OCI-LY7 (cell line): ENCODE measurements around the gene NEURL4. TPM values are rescaled to one million over a fixed set of nuclear protein-coding genes. Genes with fewer than 3 reads are reported as not detected.

Experiments used
- BruUV-seq: library from RNA; stranded (reverse); fragments of 400-500 nt; replicated peaks from 2 replicates; lab custom pipeline; 2021; lab: Mats Ljungman, UMichigan
- CTCF ChIA-PET: fragments of 300-600 bp; sonication (Branson Sonifier 250); formaldehyde crosslinking; loops from one replicate; lab custom pipeline; 2022; ENCODE audit warnings: antibody characterized with exemption; ENCODE audit not compliant: unreplicated experiment; lab: Charles Lee
- POLR2A ChIA-PET: fragments of 300-600 bp; sonication (Branson Sonifier 250); formaldehyde crosslinking; loops from one replicate; lab custom pipeline; 2022; ENCODE audit warnings: antibody characterized with exemption; lab: Charles Lee
- DNase-seq: peaks from one replicate; pipeline ENCODE4 v3.0.0-alpha.2; 2015; ENCODE audit warnings: low spot score
- H2AFZ ChIP-seq: fragments of 200-600 bp; sonication (generic), shearing (Covaris generic); 2 replicates; pipeline ENCODE4 v1.6.1; 2014; ENCODE audit warnings: mild to moderate bottlenecking, antibody characterized with exemption, low read length, moderate library complexity
- H3K27ac ChIP-seq: fragments of 200-600 bp; sonication (generic); 2 replicates; pipeline ENCODE4 v1.5.1; 2014; ENCODE audit warnings: mixed run types, low read depth, mild to moderate bottlenecking, moderate library complexity, low read length, inconsistent platforms; ENCODE audit not compliant: poor library complexity, severe bottlenecking
- H3K36me3 ChIP-seq: fragments of 200-600 bp; sonication (generic); 2 replicates; pipeline ENCODE4 v1.6.1; 2014; ENCODE audit warnings: mild to moderate bottlenecking, antibody characterized with exemption, low read length, moderate library complexity, mixed read lengths; ENCODE audit not compliant: insufficient read depth
- H3K4me1 ChIP-seq: fragments of 200-600 bp; sonication (generic); 2 replicates; pipeline ENCODE4 v1.5.1; 2014; ENCODE audit warnings: mild to moderate bottlenecking, low read length; ENCODE audit not compliant: insufficient read depth, poor library complexity, severe bottlenecking
- H3K4me2 ChIP-seq: fragments of 200-600 bp; sonication (generic); 2 replicates; pipeline ENCODE4 v1.6.1; 2014; ENCODE audit warnings: mild to moderate bottlenecking, low read length
- H3K4me3 ChIP-seq: fragments of 200-600 bp; sonication (generic); 2 replicates; pipeline ENCODE4 v1.5.1; 2014; ENCODE audit warnings: mild to moderate bottlenecking, low read depth, low read length; ENCODE audit not compliant: poor library complexity, severe bottlenecking
- H3K79me2 ChIP-seq: fragments of 200-600 bp; sonication (generic); 2 replicates; pipeline ENCODE4 v1.6.1; 2016; ENCODE audit warnings: low read depth, mild to moderate bottlenecking, low read length, moderate library complexity, mixed read lengths; ENCODE audit not compliant: insufficient read depth
- H3K9me2 ChIP-seq: fragments of 200-600 bp; sonication (generic); 2 replicates; pipeline ENCODE4 v1.6.1; 2016; ENCODE audit warnings: mild to moderate bottlenecking, low read length, mixed read lengths; ENCODE audit not compliant: insufficient read depth
- H3K9me3 ChIP-seq: fragments of 200-600 bp; sonication (generic); 2 replicates; pipeline ENCODE4 v1.6.1; 2014; ENCODE audit warnings: mild to moderate bottlenecking, mixed run types, low read length, mixed read lengths
- H4K20me1 ChIP-seq: fragments of 200-600 bp; sonication (generic); 2 replicates; pipeline ENCODE4 v1.6.1; 2014; ENCODE audit warnings: mild to moderate bottlenecking, antibody characterized with exemption, low read length, moderate library complexity, mixed read lengths; ENCODE audit not compliant: insufficient read depth
- EZH2phosphoT487 ChIP-seq: fragments of 200-600 bp; sonication (generic); IDR thresholded peaks from 2 replicates; pipeline ENCODE4 v1.6.1; 2018; ENCODE audit warnings: low read depth, borderline replicate concordance, mild to moderate bottlenecking, mixed run types, antibody characterized with exemption, low read length, moderate library complexity, mixed read lengths
- intact Hi-C: fragments of 100-400 bp; cut with micrococcal nuclease; formaldehyde crosslinking; loops from one replicate; pipeline ENCODE4 v1.10.0; 2022; ENCODE audit not compliant: unreplicated experiment
- total RNA-seq, 2 experiments: library from RNA; depleted of rRNA in 1 of 2; stranded (reverse); fragments of >200 nt in 1 of 2; shearing (Covaris generic) in 1 of 2; gene quantifications; 2 replicates each; pipeline ENCODE4 v1.2.3, GENCODE V29; 2014 to 2022
- TF ChIP-seq, protein P1 (sequence below): fragments of 200-600 bp; sonication (generic); conservative IDR thresholded peaks from 2 replicates; pipeline ENCODE4 v1.5.1; 2014; ENCODE audit warnings: mild to moderate bottlenecking, antibody characterized with exemption, low read length, moderate library complexity, mixed read lengths

NEURL4 gene
- total RNA-seq, 2 experiments from 2014 or later: 34.7 to 66.8 TPM

DNA sequence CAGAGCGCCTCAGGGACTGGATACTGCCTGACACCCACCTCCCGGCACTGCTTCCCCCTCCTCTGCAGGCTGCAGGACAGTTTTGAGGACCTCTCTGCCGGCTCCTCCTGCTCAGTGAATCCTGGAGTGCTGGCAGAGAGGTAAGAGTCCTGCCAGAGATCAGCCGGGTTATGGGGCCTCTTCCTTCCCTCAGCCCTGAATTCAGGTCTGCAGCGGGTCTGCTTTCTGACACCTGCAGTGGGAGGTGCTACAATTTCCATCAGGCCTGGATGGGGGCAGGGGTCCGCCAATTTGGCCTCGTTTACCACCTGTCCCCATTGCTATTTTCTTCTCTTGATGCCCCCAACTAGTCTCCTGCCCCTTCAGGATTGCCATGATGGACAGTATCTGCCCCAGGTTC is 3.0 kb upstream of the NEURL4 start:
- POLR2A ChIA-PET: interaction anchor here (2.8 kb wide), 1 partner anchor 16 kb away, joined by 10 read pairs; the partner anchor contains the start of gene GPS2

DNA sequence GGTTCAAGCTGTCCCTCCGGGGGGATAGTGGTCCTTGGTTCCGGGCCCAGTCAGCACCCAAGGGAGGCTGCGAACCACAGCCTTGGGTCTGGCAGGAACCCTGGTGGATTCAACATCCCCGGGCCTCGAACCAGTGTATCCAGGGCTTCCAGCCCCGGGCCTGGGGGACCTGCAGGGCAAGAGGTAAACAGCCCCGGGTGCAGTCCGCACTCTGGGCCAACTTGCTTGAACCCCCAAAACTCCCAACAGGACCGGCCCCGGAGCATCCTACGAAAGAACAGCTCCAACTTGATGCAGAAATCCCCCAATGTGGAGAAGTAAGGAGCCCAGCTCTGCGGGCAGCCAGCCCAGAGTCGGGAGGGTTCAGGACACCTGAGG is 1.5 kb upstream of the NEURL4 start:
- H3K36me3 ChIP-seq: peaks cover 14% of the 10 kb centered on the region
- no peaks in the 10 kb centered on the region for H3K9me2 ChIP-seq
- no TSS peak for BruUV-seq
- H3K27ac ChIP-seq: peak overlapping the region; percentile 96
- ChIA-PET POLR2A (interaction anchor here (2.0 to 2.8 kb wide), 2 partner anchors 15 to 25 kb away, joined by 4 to 10 read pairs; partner anchors contain the start of gene GPS2), CTCF (interaction anchor here (1.6 kb wide), 1 partner anchor 106 kb away, joined by 6 read pairs; no protein-coding TSS in a partner anchor)
- TF ChIP-seq, protein P1, sequence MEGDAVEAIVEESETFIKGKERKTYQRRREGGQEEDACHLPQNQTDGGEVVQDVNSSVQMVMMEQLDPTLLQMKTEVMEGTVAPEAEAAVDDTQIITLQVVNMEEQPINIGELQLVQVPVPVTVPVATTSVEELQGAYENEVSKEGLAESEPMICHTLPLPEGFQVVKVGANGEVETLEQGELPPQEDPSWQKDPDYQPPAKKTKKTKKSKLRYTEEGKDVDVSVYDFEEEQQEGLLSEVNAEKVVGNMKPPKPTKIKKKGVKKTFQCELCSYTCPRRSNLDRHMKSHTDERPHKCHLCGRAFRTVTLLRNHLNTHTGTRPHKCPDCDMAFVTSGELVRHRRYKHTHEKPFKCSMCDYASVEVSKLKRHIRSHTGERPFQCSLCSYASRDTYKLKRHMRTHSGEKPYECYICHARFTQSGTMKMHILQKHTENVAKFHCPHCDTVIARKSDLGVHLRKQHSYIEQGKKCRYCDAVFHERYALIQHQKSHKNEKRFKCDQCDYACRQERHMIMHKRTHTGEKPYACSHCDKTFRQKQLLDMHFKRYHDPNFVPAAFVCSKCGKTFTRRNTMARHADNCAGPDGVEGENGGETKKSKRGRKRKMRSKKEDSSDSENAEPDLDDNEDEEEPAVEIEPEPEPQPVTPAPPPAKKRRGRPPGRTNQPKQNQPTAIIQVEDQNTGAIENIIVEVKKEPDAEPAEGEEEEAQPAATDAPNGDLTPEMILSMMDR: no peak
- no peak for TF ChIP-seq EZH2phosphoT487
- DNase-seq: no peak
- H3K79me2 ChIP-seq: peaks cover 19% of the 10 kb centered on the region; the same call in 1 of the 2 replicates
- intact Hi-C loops: loop anchor here (5.0 kb wide), 1 partner anchor 357 kb away; the partner anchor contains the start of genes TP53 and WRAP53
- no peaks in the 10 kb centered on the region for H3K9me3 ChIP-seq
- H3K4me2 ChIP-seq: peak overlapping the region; percentile 98
- H2AFZ ChIP-seq: peak overlapping the region; percentile 38; the same call in 1 of the 2 replicates
- H3K4me1 ChIP-seq: peaks cover 53% of the 10 kb centered on the region
- H4K20me1 ChIP-seq: no peaks in the 10 kb centered on the region
- peak overlapping the region; percentile 82 for H3K4me3 ChIP-seq

More for the DNA sequence above, 3.0 kb upstream of the NEURL4 start:
- peak; percentile 71 for DNase-seq
- peak overlapping the region; percentile 6; the same call in 1 of the 2 replicates for H2AFZ ChIP-seq
- H3K27ac ChIP-seq: peak overlapping the region; percentile 96
- H3K9me3 ChIP-seq: no peaks in the 10 kb centered on the region
- TF ChIP-seq, protein P1: no peak
- no peak for TF ChIP-seq EZH2phosphoT487
- peak overlapping the region; percentile 59 for H3K4me3 ChIP-seq
- H3K4me2 ChIP-seq: peak overlapping the region; percentile 98
- CTCF ChIA-PET: no interaction called here
- H3K9me2 ChIP-seq: no peaks in the 10 kb centered on the region
- peaks cover 61% of the 10 kb centered on the region for H3K4me1 ChIP-seq
- H3K79me2 ChIP-seq: peaks cover 26% of the 10 kb centered on the region; the same call in 1 of the 2 replicates
- intact Hi-C loops: loop anchor here (5.0 kb wide), 1 partner anchor 355 kb away; the partner anchor contains the start of genes TP53 and WRAP53
- no peaks in the 10 kb centered on the region for H4K20me1 ChIP-seq
- BruUV-seq: TSS peak; percentile 71
- no peaks in the 10 kb centered on the region for H3K36me3 ChIP-seq
